ENCODE results near the gene SMPD3. TPM values are rescaled to one million over a fixed set of nuclear protein-coding genes. Genes with fewer than 3 reads are reported as not detected.

Gene SMPD3
- total and polyA plus RNA-seq, 3 donors from 2014 or later: 13.3 to 23.4 (median 20.6) TPM

DNA sequence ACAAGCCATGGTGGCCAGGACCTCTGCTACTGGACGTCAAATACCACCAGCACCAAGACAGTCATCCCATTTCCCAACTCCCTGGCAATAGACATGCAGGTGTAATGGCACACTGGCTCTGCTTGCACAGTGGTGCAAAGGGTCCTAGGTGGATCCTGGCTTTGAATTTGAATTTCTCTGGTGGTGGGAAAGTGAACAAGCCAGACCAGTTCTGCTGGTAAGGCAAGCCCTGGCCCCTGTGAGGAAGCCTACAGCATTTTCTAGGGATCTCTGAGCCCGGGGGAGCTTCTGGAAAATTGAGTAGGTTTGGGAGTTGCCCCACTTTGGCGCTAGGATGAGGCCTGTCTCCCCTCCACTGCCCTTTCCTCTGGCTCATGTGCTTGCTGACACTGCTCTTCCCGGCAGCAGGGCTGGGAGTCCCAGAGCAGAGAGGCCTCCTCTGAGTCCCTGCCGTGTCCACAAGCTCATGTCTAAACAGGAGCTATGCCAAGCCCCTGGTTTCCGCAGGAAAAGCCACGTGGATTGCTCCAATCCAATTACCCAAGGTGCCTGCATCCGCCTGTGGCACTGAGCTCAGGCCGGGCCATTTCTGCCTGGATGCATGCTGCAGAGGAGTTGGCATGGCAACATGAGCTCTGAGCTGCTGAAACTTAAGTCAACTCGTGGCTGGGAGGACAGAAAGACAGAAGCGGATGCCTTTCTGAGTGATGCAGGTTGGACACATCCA is 70.5 kb downstream of the SMPD3 start:
- TF ChIP-seq POLR2A (IDR thresholded peaks at IDR 0.05): no peak
- no peaks in the 10 kb centered on the region for H3K9me3 ChIP-seq
- no peaks in the 10 kb centered on the region for H3K36me3 ChIP-seq (ENCODE audit: low read depth, missing control alignments)
- no peak overlapping the region for H3K27ac ChIP-seq
- WGBS, 2 donors: 64 to 84% methylated on average over 5 to 11 of the region's 11 CpGs
- no peaks in the 10 kb centered on the region for H3K27me3 ChIP-seq
- no peak overlapping the region for H3K4me3 ChIP-seq
- intact Hi-C loops (cut with DNase I; ENCODE audit: low total_unique reads): no loop called here
- DNase-seq: no peak
- H3K4me1 ChIP-seq: peaks cover 15% of the 10 kb centered on the region

DNA sequence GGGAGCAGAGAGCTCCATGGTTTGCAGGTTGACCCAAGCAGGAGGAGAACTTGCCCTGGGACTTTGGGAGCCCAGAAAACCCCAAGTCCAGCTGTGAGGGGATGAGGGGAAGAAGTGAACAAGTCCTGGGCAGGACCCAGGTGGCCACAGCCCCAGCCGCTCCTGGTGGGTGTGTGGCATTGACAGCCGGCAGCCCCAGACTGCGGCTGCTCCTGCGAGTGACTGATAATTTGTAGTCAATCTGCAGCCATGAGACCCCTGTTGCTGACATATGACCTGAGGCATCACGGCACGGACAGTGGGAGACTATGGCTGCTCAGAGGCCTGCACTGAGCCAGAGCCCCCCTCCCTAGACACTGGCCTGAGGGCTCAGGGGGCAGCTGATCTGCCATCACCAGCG is 71.1 kb downstream of the SMPD3 start:
- H3K27ac ChIP-seq: no peak overlapping the region
- intact Hi-C loops (cut with DNase I; ENCODE audit: low total_unique reads): no loop called here
- peaks cover 15% of the 10 kb centered on the region for H3K4me1 ChIP-seq

DNA sequence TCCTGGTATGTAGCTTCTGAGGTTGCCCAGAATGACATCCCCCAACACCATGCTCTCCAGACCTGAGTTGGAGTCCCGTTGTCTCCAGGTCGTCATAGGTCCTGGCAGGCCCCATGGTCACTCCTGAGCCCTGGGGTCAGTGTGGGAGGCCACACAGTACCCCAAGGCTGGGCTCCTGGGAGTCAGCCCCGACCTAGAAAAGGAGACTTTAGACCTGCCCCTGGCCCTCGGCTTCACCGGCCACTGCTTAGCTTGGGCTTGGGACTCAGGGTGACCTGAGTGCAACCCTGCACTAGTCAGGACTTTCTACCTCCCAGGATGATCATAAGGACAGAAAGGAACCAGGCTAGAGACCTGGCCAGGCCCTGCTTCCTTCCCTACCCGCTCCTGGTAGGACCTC is 71.7 kb downstream of the SMPD3 start:
- 87 to 88% methylated on average over 5 to 6 of the region's 6 CpGs for WGBS, 2 donors
- peaks cover 15% of the 10 kb centered on the region for H3K4me1 ChIP-seq
- no peaks in the 10 kb centered on the region for H3K36me3 ChIP-seq (ENCODE audit: low read depth, missing control alignments)
- DNase-seq: no peak
- H3K9me3 ChIP-seq: no peaks in the 10 kb centered on the region
- H3K4me3 ChIP-seq: no peak overlapping the region
- TF ChIP-seq CTCF (IDR thresholded peaks at IDR 0.05): no peak
- TF ChIP-seq POLR2A (IDR thresholded peaks at IDR 0.05): no peak
- no peaks in the 10 kb centered on the region for H3K27me3 ChIP-seq
- no peak overlapping the region for H3K27ac ChIP-seq
- intact Hi-C loops (cut with DNase I; ENCODE audit: low total_unique reads): no loop called here

More for the DNA sequence above, 71.1 kb downstream of the SMPD3 start:
- no peak for DNase-seq
- no peaks in the 10 kb centered on the region for H3K27me3 ChIP-seq
- H3K9me3 ChIP-seq: no peaks in the 10 kb centered on the region
- WGBS, 2 donors: 90 to 91% methylated on average over 2 to 7 of the region's 7 CpGs
- H3K4me3 ChIP-seq: no peak overlapping the region
- H3K36me3 ChIP-seq (ENCODE audit: low read depth, missing control alignments): no peaks in the 10 kb centered on the region
- TF ChIP-seq CTCF (IDR thresholded peaks at IDR 0.05): no peak
- no peak for TF ChIP-seq POLR2A (IDR thresholded peaks at IDR 0.05)

DNA sequence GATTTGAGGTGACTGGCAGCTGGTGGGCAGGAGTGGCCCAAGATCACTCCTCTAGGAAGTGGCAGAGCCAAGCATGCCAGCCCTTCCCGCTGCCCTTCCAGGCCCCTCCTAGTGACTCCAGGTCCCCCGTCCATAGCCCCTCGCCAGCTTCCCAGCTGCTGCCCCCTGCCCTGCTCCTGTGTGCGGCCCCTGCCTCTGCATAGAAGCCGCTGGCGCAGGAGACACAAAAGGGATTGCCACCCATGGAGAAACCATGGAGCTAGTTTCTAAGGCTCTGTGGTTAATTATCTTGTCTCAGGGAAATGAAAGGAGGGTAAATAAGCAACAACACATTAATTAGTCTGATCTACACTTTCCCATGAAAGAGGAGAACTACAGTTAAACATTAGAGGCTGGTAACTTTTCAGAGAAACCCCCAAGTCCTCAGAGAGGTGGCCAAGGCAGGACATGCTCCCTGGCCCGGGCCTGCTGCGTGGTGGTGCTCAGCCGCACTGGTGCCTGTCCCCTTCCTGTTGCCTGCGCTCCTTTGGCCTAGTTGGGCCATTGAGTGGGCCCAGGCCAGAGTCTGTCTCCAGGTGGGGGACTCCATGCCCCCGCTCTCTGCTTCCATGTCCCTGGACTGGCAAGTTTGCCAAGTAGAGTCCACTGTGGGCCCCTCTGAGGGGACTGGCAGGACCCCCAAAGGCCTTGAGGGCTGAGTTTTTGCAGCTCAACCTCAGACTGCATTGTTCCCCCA is 72.3 kb downstream of the SMPD3 start:
- no peaks in the 10 kb centered on the region for H3K36me3 ChIP-seq (ENCODE audit: low read depth, missing control alignments)
- 94 to 98% methylated on average over 8 to 11 of the region's 11 CpGs for WGBS, 2 donors
- DNase-seq: no peak
- no peak overlapping the region for H3K27ac ChIP-seq
- no peaks in the 10 kb centered on the region for H3K27me3 ChIP-seq
- peaks cover 15% of the 10 kb centered on the region for H3K4me1 ChIP-seq
- intact Hi-C loops (cut with DNase I; ENCODE audit: low total_unique reads): no loop called here
- no peaks in the 10 kb centered on the region for H3K9me3 ChIP-seq
- no peak for TF ChIP-seq CTCF (IDR thresholded peaks at IDR 0.05)
- TF ChIP-seq POLR2A (IDR thresholded peaks at IDR 0.05): no peak
- H3K4me3 ChIP-seq: no peak overlapping the region

DNA sequence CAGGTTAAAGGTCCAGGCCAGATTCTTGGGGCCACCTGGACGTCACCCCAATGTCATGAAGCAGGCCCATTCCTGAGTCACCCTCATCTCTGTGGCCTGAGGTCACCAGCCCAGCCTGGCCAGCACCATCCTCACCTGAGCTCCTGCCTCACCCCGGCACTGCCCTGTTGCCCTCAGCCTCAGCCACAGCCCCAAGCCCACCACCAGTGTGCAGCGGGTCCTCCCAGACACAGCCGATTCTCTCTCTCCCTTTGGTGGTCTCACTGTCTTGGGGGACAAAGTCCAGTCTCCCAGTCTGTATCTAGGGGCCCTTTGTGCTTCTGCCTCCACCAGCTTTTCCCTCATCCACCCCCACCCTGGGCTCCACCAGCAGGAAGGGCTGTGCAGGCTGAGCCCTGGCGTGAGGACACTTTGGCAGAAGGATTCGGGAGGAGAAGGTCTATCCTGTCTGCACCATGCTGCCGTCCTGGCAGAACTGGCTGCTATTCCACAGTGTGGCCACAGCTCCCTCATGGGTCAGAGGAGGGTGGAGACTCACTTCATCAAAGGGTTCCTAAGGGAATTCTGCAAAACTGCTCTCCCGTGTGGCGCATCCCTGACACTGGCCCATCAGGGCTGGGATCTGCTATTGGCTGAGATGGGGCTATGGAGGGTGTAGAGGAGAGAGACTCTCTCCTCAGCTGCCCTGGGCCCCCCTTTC is 73.2 kb downstream of the SMPD3 start:
- no peaks in the 10 kb centered on the region for H3K36me3 ChIP-seq (ENCODE audit: low read depth, missing control alignments)
- WGBS, 2 donors: 81 to 85% methylated on average over 6 to 9 of the region's 9 CpGs

More for the DNA sequence above, 73.2 kb downstream of the SMPD3 start:
- Histone ChIP-seq H3K9me3 (no peaks in the 10 kb centered on the region), H3K4me1 (peaks cover 15% of the 10 kb centered on the region), H3K27me3 (no peaks in the 10 kb centered on the region), H3K27ac (no peak overlapping the region), H3K4me3 (no peak overlapping the region)
- intact Hi-C loops (cut with DNase I; ENCODE audit: low total_unique reads): no loop called here
- TF ChIP-seq POLR2A (IDR thresholded peaks at IDR 0.05) (no peak), CTCF (IDR thresholded peaks at IDR 0.05) (no peak)
- DNase-seq: no peak
